Skin epidermis (tissue), 12 donors: Measurements from ENCODE around the gene ACAD11.

ENCODE experiments used
- H3K27ac ChIP-seq, 21 experiments: fragments of 200-600 bp; sonication (generic) in 11 of 21; one replicate each; pipeline ENCODE4 v1.5.0; 2020; ENCODE audit warnings: mild to moderate bottlenecking in 3 of 21, inconsistent platforms in 2 of 21, moderate library complexity in 2 of 21
- H3K4me3 ChIP-seq, 7 experiments: fragments of 200-600 bp; sonication (generic) in 2 of 7; one replicate each; pipeline ENCODE4 v1.5.0; 2020; ENCODE audit warnings: inconsistent platforms in 2 of 7, mild to moderate bottlenecking in 2 of 7, moderate library complexity in 1 of 7

ACAD11 gene

GRCh38 chr3:132659365-132660051, at the start of gene ACAD11:
Gene ACAD11, minus strand, starts transcription at chr3:132659809. Its CDS starts 58 bp downstream, at chr3:132659751.
- H3K4me3 ChIP-seq, result peak within 1 kb of the TSS; percentile 69 to 96 (median 85)

GRCh38 chr3:132703733-132704132, 44.1 kb upstream of the ACAD11 start:
- Histone ChIP-seq H3K4me3 (no peak overlapping the region), H3K27ac (no peak overlapping the region)

More at GRCh38 chr3:132659365-132660051, at the start of gene ACAD11:
- H3K27ac ChIP-seq, result peak within 1 kb of the TSS; percentile 70 to 98 (median 94)

GRCh38 chr3:132695422-132695821, 35.8 kb upstream of the ACAD11 start:
- Histone ChIP-seq H3K27ac (no peak overlapping the region), H3K4me3 (no peak overlapping the region)

GRCh38 chr3:132694991-132695390, 35.4 kb upstream of the ACAD11 start:
- no peak overlapping the region for H3K27ac ChIP-seq
- no peak overlapping the region for H3K4me3 ChIP-seq

- Histone ChIP-seq H3K27ac (no peak overlapping the region), H3K4me3 (no peak overlapping the region)
Observed at GRCh38 chr3:132690040-132690439, 30.4 kb upstream of the ACAD11 start.

GRCh38 chr3:132682201-132682600, 22.6 kb upstream of the ACAD11 start:
- no peak overlapping the region for H3K4me3 ChIP-seq

GRCh38 chr3:132681421-132681820, 21.8 kb upstream of the ACAD11 start:
- no peak overlapping the region for H3K27ac ChIP-seq
- H3K4me3 ChIP-seq, result no peak overlapping the region

More at GRCh38 chr3:132682201-132682600, 22.6 kb upstream of the ACAD11 start:
- no peak overlapping the region for H3K27ac ChIP-seq

- Histone ChIP-seq H3K27ac (no peak overlapping the region), H3K4me3 (no peak overlapping the region)
Observed at GRCh38 chr3:132679911-132680310, 20.3 kb upstream of the ACAD11 start.

- H3K27ac ChIP-seq, result no peak overlapping the region
- no peak overlapping the region for H3K4me3 ChIP-seq
Observed at GRCh38 chr3:132675408-132675807, 15.8 kb upstream of the ACAD11 start.

GRCh38 chr3:132669256-132669777, 9.7 kb upstream of the ACAD11 start:
- no peak overlapping the region for H3K27ac ChIP-seq
- no peak overlapping the region for H3K4me3 ChIP-seq

- no peak overlapping the region for H3K4me3 ChIP-seq
- no peak overlapping the region for H3K27ac ChIP-seq
Observed at GRCh38 chr3:132665230-132665745, 5.7 kb upstream of the ACAD11 start.

GRCh38 chr3:132662212-132662611, 2.6 kb upstream of the ACAD11 start:
- no peak overlapping the region for H3K4me3 ChIP-seq
- H3K27ac ChIP-seq, result no peak overlapping the region

GRCh38 chr3:132661101-132661500, 1.5 kb upstream of the ACAD11 start:
- Histone ChIP-seq H3K4me3 (peak overlapping the region; percentile 69 to 96 (median 85)), H3K27ac (peak overlapping the region in 19 of 21 experiments; percentile 84 to 98 (median 94))

GRCh38 chr3:132660811-132661070, 1.1 kb upstream of the ACAD11 start:
- Histone ChIP-seq H3K4me3 (peak overlapping the region; percentile 69 to 96 (median 85)), H3K27ac (peak overlapping the region; percentile 70 to 98 (median 94))

- Histone ChIP-seq H3K27ac (peak within 1 kb of the TSS; percentile 70 to 98 (median 94)), H3K4me3 (peak within 1 kb of the TSS; percentile 69 to 96 (median 85))
Observed at GRCh38 chr3:132660052-132660810, 622 bp upstream of the ACAD11 start, which contains the start of gene UBA5. Gene UBA5, plus strand, starts transcription at chr3:132660329. Its CDS starts 209 bp downstream, at chr3:132660538.

GRCh38 chr3:132659000-132659364, 627 bp downstream of the ACAD11 start:
- Histone ChIP-seq H3K27ac (peak overlapping the region in 16 of 21 experiments; percentile 84 to 98 (median 94)), H3K4me3 (peak overlapping the region; percentile 69 to 96 (median 85))

- Histone ChIP-seq H3K27ac (peak overlapping the region in 3 of 21 experiments; percentile 89 to 95 (median 95)), H3K4me3 (no peak overlapping the region)
Observed at GRCh38 chr3:132657869-132658747, 1.5 kb downstream of the ACAD11 start.

- H3K4me3 ChIP-seq, result no peak overlapping the region
- peak overlapping the region in 1 of 21 experiments; percentile 2 for H3K27ac ChIP-seq
Observed at GRCh38 chr3:132655471-132655870, 4.1 kb downstream of the ACAD11 start.

- Histone ChIP-seq H3K4me3 (no peak overlapping the region), H3K27ac (no peak overlapping the region)
Observed at GRCh38 chr3:132654721-132655120, 4.9 kb downstream of the ACAD11 start.

- Histone ChIP-seq H3K27ac (no peak overlapping the region), H3K4me3 (no peak overlapping the region)
Observed at GRCh38 chr3:132654190-132654589, 5.4 kb downstream of the ACAD11 start.
